AG10803 (cell line): ENCODE data around the gene NKIRAS2.

Experiments
- DNase-seq: peaks from one replicate; pipeline ENCODE4 v3.0.0; 2010; ENCODE audit warnings: low read depth
- H3K4me3 ChIP-seq: 2 replicates; pipeline ENCODE4 v1.5.1; 2011; ENCODE audit warnings: mild to moderate bottlenecking, low read length, control low read depth
- TF ChIP-seq, protein P1 (sequence below): conservative IDR thresholded peaks from 2 replicates; pipeline ENCODE4 v1.5.1; 2011; ENCODE audit warnings: mild to moderate bottlenecking, low read length, control low read depth, inconsistent platforms

Gene NKIRAS2

DNA sequence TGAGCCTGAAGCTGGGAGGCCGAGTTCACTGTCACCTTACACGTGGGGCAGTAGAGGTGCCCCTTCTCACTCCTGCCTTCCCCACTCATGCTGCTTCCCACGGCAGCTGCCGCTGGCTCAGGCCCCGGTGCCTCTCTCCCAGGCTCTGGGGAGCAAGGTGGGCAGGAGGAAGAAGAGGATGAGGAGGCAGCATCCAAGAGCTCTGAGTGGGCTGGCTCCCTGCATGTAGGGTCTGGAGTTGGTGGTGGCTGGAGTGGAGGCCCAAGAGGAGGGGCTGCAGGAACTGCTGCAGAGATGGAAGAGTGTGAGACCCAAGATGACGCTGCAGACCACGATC lies 8.9 kb downstream of the NKIRAS2 start:
- DNase-seq, result no peak
- H3K4me3 ChIP-seq, result no peak overlapping the region
- TF ChIP-seq, protein P1, sequence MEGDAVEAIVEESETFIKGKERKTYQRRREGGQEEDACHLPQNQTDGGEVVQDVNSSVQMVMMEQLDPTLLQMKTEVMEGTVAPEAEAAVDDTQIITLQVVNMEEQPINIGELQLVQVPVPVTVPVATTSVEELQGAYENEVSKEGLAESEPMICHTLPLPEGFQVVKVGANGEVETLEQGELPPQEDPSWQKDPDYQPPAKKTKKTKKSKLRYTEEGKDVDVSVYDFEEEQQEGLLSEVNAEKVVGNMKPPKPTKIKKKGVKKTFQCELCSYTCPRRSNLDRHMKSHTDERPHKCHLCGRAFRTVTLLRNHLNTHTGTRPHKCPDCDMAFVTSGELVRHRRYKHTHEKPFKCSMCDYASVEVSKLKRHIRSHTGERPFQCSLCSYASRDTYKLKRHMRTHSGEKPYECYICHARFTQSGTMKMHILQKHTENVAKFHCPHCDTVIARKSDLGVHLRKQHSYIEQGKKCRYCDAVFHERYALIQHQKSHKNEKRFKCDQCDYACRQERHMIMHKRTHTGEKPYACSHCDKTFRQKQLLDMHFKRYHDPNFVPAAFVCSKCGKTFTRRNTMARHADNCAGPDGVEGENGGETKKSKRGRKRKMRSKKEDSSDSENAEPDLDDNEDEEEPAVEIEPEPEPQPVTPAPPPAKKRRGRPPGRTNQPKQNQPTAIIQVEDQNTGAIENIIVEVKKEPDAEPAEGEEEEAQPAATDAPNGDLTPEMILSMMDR, result no peak

DNA sequence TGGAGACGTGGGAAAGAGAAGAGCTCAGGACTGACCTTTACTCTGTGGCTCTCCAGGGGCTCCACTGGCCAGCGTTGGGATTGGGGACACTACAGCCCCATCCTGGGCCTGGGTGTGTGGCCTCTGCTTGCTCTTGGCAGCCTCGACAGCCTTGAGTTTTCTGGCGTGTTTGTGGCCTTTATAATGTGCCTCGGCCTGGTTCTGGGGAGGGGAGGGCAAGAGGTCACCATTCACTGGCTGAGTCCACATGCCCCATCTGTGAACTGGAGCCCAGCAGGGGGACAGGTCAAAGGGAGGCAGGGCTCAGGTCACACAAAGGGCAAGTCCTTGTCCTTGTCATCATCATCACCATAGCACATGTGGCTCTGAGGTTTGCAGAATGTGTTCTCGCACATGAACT lies 11.7 kb downstream of the NKIRAS2 start:
- no peak overlapping the region for H3K4me3 ChIP-seq
- TF ChIP-seq, protein P1, result no peak
- DNase-seq, result no peak

DNA sequence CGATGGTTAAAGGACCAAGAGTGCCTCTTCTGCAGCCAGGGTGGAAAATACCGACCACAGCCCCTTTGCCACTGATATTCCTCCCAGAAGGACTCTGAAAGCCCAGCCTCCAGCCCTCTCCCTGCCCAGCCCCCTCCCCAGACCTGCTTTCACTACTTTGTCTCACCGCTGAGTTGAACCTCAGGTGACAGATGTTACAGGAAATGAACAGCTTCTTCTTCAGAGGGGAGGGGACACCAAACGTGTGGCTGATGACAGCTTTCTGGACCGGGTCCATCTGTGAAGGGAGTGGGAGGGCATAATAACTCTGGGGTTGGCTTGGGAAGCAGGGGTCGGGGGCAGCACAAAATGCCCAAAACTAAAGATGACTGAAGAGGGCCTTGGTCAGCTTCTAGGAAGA lies 14.2 kb downstream of the NKIRAS2 start:
- no peak overlapping the region for H3K4me3 ChIP-seq
- TF ChIP-seq, protein P1, result no peak
- no peak for DNase-seq

DNA sequence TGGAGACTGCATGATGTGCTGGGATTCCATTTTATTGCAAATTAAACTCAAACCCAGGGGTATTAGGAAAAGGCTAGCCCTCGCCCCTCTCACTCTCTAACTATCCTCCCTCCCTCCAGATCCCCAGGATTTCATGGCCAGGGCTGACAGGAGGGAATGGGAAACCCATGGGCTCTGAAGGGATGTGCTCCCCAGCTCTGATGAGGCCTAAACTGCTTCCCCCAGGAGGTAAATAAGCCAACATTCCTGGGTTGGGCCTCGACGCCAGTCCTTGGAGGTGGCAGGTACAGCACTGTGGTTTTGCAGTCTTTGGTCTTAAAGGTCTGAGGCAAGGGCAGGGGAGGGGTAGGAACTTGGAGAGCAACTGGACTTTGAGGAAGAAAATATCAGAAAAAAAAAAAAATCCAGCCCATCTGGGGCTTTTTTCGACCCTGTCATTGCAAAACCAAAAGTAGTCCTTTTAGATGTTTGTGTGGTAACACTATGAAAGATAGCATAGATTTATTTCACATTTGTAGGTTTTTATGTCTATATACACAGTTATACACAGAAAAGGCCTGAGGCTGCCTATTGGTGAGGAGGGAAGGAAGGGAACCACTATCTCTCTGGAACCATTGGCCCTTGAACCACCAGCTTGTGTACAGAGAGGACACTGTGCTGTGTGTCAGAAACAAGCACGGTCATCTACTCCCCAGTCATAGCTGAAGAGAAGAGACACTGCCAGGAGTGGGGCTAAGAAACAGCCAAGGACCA lies 18.5 kb downstream of the NKIRAS2 start:
- H3K4me3 ChIP-seq, result no peak overlapping the region
- TF ChIP-seq, protein P1, result no peak
- no peak for DNase-seq

DNA sequence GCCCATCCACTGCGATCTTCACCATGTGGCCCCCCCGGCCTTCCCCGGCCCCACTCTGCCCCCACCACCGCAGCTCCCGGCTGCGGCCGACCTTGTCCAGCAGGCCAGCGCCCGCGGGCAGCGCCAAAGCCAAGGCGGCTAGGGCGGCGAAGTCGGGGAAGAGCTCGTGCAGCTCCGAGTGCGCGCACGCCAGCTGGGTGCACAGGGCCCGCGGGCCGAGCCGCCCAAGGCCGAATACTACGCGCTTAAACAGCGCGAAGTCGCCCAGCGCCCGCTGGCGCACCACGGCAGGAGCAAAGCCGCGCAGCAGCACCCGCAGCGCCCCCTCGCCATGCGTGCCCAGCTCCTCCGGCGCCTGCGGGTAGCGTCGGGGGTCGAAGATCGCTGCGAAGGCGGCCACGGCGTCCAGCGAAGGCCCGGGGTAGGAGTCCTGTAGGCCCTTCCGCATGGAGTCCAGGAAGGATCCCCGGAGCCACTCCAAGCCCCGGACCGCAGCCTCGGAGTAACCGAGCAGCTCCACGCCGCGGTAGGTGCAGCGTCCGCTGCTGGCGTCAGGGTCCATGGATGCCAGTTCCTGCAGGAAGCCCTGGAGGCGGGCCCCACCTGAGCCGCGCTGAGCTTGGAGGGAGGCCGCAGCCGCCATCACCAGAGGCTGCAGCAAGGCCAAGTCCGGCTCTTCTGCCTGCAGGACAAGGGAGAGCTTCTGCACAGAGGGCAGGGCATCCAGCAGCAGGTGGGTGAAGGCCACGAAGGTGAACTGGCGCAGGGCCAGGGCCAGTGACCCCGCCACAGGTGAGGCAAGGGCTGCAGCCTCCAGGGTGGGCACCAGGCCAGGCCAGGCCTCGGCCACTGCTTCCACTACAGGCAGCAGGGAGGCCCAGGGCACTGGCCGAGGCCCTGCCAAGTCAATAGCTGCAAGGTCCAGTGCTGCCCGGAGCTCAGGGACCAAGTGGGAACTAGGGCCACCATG lies 20.2 kb downstream of the NKIRAS2 start:
- no peak for DNase-seq
- TF ChIP-seq, protein P1, result no peak
- no peak overlapping the region for H3K4me3 ChIP-seq

DNA sequence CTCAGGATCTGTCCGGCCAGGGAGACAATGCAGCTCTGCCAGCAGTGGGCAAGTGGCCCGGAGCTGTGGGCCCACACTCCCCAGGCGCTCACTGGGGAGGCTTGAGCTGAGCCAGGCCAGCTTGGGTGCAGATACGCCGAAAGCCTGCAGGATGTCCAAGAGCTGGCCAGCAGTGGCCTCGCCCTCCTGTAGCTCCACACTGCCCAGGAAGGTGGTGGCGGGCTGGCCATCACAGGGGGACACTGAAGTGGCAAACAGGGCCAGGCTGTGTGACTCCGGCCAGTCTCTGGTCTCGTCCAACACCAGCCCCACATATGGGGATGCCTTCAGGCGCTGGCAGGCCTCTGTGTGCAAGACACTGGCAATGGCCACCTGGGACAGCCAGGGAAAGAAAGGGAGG lies 20.9 kb downstream of the NKIRAS2 start:
- TF ChIP-seq, protein P1, result no peak
- no peak for DNase-seq

More for the DNA sequence above, 20.9 kb downstream of the NKIRAS2 start:
- no peak overlapping the region for H3K4me3 ChIP-seq
